Type B pancreatic cell (in vitro differentiated cells): ENCODE data around the gene IGSF9B. TPM values are rescaled to one million over a fixed set of nuclear protein-coding genes. Genes with fewer than 3 reads are reported as not detected.

Experiments
- DNase-seq: peaks from one replicate; pipeline ENCODE4 v3.0.0; 2021; ENCODE audit warnings: mixed read lengths; ENCODE audit not compliant: unreplicated experiment; ENCODE audit errors: extremely low spot score
- H3K27ac Mint-ChIP-seq: 2 replicates; pipeline ENCODE4 v1.8.0; 2021; ENCODE audit warnings: mild to moderate bottlenecking, mixed read lengths
- H3K27me3 Mint-ChIP-seq: 2 replicates; pipeline ENCODE4 v1.8.0; 2021; ENCODE audit warnings: mixed read lengths
- H3K36me3 Mint-ChIP-seq: 2 replicates; pipeline ENCODE4 v1.8.0; 2021; ENCODE audit warnings: mixed read lengths
- H3K4me1 Mint-ChIP-seq: one replicate; pipeline ENCODE4 v1.8.0; 2021; ENCODE audit warnings: mixed read lengths; ENCODE audit not compliant: unreplicated experiment
- H3K4me3 Mint-ChIP-seq: 2 replicates; pipeline ENCODE4 v1.8.0; 2021; ENCODE audit warnings: mild to moderate bottlenecking, mixed read lengths
- H3K9me3 Mint-ChIP-seq: 2 replicates; pipeline ENCODE4 v1.8.0; 2021; ENCODE audit warnings: mixed read lengths
- total RNA-seq: library from RNA; stranded (reverse); gene quantifications from 2 replicates; pipeline ENCODE4 v1.2.1, GENCODE V29; 2021; ENCODE audit warnings: low replicate concordance
- TF ChIP-seq, protein P1 (sequence below): fragments of 200-600 bp; sonication (generic); conservative IDR thresholded peaks from 2 replicates; pipeline ENCODE4 v1.5.0; 2021; ENCODE audit warnings: antibody characterized with exemption, mild to moderate bottlenecking

The IGSF9B gene
- total RNA-seq, 1 donor from 2014 or later: 10.6 TPM

DNA sequence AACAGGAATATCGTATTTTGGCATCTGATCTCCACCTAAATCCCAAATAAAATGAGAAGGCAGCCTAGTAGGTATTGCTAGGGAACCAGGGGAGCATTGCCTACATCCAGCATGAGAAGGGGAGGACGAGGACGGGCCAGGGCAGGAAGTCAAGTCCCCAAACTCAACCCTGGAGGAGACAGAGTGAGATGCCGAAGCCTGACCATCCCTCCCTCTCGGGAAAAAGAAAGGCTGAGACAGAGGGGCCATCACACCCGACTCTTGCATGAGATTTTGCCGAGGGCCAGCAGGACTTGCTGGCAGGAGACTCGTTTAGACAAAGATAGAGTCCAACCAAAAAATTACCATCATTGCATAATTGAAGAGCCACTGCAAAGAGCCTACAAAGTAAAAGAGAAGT is 61.2 kb downstream of the IGSF9B start:
- TF ChIP-seq, protein P1, sequence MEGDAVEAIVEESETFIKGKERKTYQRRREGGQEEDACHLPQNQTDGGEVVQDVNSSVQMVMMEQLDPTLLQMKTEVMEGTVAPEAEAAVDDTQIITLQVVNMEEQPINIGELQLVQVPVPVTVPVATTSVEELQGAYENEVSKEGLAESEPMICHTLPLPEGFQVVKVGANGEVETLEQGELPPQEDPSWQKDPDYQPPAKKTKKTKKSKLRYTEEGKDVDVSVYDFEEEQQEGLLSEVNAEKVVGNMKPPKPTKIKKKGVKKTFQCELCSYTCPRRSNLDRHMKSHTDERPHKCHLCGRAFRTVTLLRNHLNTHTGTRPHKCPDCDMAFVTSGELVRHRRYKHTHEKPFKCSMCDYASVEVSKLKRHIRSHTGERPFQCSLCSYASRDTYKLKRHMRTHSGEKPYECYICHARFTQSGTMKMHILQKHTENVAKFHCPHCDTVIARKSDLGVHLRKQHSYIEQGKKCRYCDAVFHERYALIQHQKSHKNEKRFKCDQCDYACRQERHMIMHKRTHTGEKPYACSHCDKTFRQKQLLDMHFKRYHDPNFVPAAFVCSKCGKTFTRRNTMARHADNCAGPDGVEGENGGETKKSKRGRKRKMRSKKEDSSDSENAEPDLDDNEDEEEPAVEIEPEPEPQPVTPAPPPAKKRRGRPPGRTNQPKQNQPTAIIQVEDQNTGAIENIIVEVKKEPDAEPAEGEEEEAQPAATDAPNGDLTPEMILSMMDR: no peak
- Mint-ChIP-seq H3K9me3 (no peaks in the 10 kb centered on the region), H3K4me1 (peaks cover 3% of the 10 kb centered on the region), H3K4me3 (no peak overlapping the region), H3K36me3 (no peaks in the 10 kb centered on the region), H3K27me3 (peaks cover 18% of the 10 kb centered on the region), H3K27ac (no peak overlapping the region)
- no peak for DNase-seq

DNA sequence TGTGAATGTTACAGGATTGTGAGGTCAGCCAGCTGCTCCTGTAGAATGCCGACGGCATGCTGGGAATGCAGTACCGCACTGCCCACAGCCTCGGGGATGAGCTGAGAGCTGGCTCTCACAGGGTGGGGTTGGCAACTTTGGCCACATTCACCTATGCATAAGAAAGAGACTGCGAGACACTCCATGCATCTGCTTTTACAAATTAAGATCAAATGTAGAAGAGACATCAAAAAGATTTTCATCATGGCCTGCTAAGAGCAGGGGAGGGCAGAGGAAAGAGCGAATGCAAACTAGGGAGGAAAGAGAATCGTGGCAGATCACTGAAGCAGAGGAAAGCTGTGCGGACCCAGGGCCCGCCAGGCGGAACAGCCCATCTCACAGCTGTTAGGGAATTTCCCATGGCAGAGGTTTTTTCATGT is 61.7 kb downstream of the IGSF9B start:
- Mint-ChIP-seq H3K9me3 (no peaks in the 10 kb centered on the region), H3K4me1 (peaks cover 3% of the 10 kb centered on the region), H3K27ac (peak overlapping the region; percentile 21), H3K27me3 (peaks cover 21% of the 10 kb centered on the region), H3K4me3 (no peak overlapping the region), H3K36me3 (no peaks in the 10 kb centered on the region)
- peak; percentile 60 for DNase-seq
- TF ChIP-seq, protein P1: no peak

DNA sequence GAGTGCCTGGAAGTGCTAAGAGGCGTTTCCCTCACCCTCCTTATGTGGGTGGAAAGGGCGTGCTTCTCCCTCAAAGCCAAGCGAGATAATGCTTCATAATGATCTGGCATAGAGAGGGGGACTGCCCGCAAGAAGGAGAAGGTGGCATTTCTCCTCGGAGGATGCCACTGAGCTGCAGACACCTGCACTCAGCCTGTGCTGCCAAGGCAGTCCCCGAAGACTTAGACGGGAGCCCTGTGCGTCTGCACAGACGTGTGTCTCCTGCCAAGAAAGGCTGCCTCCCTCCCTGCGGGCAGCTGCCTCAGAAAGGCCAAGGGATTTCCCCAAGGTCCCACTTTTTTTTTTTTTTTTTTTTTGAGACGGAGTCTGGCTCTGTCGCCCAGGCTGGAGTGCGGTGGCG is 63.4 kb downstream of the IGSF9B start:
- Mint-ChIP-seq H3K4me1 (peaks cover 3% of the 10 kb centered on the region), H3K9me3 (no peaks in the 10 kb centered on the region), H3K27ac (no peak overlapping the region), H3K36me3 (no peaks in the 10 kb centered on the region), H3K27me3 (peaks cover 26% of the 10 kb centered on the region), H3K4me3 (no peak overlapping the region)
- no peak for DNase-seq
- TF ChIP-seq, protein P1: no peak

DNA sequence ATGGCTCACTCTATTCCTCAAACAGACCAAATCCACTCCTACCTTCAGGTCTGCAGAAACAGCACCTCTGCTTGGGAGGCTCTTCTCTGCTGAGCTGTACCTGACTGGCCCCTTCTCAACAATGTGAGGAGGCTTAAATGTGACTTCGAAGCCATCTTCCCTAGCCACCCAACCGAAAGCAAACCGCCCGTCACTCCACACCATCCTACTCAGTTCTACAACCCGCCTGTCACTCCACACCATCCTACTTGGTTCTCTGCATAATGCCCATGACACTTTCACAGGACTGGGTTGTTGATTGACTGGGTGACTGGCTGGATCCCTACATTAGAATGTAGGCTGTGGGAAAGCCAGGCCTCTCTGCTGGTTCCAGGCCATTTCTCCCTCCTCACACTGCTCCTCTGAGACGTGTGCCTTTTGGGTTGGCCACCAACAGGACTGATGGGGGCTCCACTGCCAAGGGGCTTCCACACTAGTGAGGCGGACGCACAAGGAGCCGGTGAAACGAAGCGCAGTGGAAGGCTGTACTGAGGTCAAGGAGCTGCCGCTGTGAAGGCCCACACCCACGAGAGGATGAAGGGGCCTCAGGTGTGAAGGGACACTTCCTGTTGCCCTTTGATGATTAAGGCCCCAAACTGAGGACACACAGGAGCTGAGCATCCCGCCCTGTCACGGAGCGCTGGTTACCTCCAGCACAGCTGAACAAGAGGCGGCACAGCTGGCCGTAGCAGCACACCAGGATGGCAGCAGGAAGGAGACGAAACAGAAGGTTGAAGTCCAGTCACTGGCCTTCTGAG is 64.0 kb downstream of the IGSF9B start:
- peaks cover 29% of the 10 kb centered on the region for H3K27me3 Mint-ChIP-seq
- peak; percentile 64 for DNase-seq
- TF ChIP-seq, protein P1: no peak
- H3K9me3 Mint-ChIP-seq: no peaks in the 10 kb centered on the region
- H3K27ac Mint-ChIP-seq: no peak overlapping the region
- H3K4me3 Mint-ChIP-seq: no peak overlapping the region
- no peaks in the 10 kb centered on the region for H3K36me3 Mint-ChIP-seq
- H3K4me1 Mint-ChIP-seq: peaks cover 3% of the 10 kb centered on the region

DNA sequence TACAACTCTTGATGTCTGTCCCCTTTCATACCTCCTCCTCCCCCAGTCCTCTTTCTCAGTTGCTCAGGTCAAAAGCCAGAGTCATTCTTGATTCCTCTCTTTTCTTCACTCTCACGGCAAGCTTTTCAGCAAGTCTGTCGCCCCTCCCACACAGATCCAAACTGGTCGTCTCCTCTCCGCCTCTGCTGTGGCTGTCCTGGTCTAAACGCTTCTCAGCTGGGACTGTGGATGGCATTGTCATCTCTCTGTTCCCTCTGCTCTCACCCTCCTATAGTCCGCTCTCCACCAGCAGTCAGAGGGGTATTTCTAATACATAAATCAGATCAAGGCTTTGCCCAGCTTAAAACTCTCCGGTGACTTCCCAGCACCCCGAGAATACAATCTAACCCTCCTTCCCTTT is 64.6 kb downstream of the IGSF9B start:
- Mint-ChIP-seq H3K9me3 (no peaks in the 10 kb centered on the region), H3K27ac (no peak overlapping the region), H3K4me3 (no peak overlapping the region), H3K36me3 (no peaks in the 10 kb centered on the region), H3K4me1 (peaks cover 3% of the 10 kb centered on the region), H3K27me3 (peaks cover 32% of the 10 kb centered on the region)
- TF ChIP-seq, protein P1: no peak
- no peak for DNase-seq
